NCI-H226 (cell line): ENCODE measurements around the gene PRKAG2.

Experiments used
- DNase-seq: peaks from one replicate; pipeline ENCODE4 v3.0.0-alpha.2; 2015

Gene PRKAG2

DNA sequence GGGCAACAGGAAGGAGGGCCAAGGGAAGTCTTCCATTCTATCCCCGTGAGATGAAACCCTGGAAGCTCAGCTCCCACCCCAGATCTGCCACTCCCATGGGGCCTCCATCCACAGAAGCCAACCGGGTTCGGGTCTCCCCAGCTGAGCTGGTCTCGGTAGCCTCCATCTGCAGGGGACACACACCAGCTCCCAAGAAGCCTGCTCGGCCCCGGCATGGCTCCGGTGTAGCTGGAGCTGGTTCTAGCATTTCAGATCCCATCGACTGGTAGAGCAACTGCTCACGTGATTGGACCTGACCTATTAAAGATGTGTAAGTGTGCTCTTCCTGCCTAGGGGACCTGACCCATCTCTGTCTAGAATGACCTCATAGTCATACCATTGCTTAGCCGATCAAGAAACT, 138.0 kb downstream of the PRKAG2 start:
- no peak for DNase-seq

DNA sequence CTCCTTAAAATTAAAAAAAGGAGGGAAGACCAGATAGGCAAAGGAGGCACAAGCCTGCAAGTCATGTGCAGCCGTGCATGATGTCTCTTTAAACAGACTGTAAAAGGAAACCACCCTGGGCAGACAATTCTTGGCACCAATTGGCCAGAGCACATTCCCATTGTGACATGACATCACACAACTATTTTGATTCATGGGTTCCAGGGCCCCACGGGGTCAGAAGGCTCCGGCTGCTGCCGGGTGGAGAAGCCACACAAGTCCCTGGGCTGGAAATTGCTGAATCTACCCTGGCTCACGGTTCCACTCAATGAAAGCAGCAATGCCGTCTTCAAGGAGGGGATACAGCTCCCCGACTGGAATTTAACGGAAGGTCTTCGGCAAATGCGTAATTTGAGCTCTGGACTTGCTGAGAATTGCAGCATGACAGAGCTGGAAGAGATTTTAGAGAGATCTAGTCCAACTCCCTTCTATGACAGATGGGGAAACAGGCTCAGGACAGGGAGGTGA, 140.5 kb downstream of the PRKAG2 start:
- peak; percentile 79 for DNase-seq

DNA sequence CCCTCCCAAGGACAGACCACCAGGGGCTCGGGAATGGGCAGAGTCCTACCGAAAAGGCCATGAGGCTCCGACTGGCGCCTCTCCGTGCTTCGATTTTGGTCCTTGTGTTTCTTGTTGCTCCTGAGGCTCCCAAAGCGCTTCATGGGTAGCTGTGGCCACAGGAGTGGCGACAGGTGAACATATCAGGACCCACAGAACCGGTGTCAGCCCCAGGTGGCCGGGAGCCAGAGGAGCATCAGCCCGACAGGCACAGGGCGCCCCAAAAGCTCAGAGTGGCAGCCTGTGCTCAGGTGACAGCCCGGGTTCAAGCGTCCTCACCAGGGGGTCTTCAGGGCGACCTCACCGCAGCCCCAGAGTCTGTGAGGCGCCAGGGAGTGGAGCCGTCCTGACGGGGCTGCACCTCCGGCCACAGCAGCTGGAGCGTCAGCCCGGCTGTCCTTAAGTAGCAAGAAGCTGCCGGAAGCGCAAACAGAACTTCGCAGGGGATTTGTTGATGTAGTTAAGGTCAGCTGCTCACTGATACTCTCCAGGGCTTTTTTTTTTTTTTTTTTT, 141.0 kb downstream of the PRKAG2 start:
- no peak for DNase-seq

DNA sequence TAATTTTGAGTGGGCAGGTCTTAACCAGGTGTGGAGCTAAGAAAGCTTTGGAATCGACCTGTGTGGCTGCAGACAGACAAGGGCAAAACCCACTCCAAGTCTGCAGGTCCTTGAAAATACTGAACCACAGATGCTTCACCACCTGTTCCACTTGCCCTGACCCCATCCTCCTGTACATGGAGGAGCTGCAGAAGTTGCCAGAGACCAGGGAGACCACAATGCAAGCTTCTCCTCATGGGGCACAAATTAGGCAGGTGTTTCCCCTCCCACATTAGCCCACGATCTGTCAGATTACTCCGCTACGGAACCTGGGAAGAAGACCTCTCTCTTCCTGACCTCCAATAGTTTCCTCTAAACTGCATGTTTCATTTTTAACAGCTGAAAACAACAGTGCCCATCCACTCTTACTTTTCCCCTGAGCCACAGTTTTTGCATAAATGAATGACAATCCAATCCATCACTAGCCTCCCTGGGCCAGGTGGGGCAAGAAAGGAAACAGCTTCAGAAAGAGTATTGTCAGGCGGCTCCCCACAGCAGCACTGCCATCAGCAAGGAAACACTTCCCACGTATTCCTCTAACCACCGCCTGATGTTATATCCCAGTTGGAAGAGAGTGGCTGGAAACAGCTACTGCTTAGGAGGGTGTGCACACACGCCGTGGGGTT, 141.6 kb downstream of the PRKAG2 start:
- no peak for DNase-seq

DNA sequence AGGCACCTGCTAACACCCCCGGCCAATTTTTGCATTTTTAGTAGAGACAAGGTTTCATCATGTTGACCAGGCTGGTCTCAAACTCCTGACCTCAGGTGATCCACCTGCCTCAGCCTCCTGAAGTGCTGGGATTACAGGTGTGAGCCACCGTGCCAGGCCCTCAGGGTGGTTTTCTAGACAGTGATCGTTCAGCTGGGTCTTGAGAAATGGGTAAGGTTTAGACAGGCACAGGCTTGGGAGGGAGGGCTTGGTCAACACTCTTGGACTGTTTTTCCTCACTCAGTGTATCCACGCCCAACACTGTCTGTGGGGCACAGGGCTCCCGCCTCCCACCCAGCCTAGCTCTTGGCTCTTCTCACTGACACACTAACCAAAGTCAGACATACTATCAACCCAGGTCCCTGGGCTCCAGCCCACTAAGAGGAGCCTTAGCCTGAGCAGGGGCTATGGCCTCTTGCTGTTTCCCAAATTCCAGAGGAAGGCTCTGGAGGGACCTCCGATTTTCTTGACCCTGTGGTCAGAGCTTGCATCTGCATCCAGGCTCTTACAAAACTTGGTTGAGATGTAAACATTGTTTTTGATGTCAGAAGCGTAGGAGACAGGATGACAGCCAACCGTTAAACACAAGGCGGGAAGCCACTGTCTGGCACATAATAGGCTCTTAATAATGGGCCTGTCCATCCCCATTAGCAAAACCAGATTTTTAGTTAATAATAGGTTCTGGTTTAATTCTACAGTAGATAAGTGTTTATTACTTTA, 143.9 kb downstream of the PRKAG2 start:
- DNase-seq = no peak

GRCh38 chr7:151732292-151732691, 144.6 kb downstream of the PRKAG2 start:
- no peak for DNase-seq

DNA sequence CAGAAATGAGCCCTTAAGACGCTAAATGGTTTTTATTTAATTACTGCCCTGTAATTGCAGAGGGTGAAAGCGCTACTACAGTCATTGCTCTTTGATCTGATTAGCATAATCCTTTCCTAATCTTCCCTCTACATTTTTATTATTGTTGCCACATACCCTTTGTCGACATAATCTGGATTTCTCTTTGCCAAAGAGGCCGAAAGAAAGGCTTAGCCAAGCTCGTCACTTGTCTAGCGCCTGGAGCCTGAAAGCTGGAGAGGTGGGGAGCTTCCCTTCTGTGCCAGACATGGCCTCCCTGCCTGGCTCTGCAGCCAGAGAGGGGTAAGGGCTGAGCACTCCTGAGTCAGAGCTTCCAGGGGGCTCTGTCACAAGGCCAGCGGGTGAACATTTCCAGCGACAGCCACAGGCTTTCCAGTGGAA, 145.9 kb downstream of the PRKAG2 start:
- no peak for DNase-seq

- no peak for DNase-seq
Measured at GRCh38 chr7:151730591-151730990, 146.3 kb downstream of the PRKAG2 start.

DNA sequence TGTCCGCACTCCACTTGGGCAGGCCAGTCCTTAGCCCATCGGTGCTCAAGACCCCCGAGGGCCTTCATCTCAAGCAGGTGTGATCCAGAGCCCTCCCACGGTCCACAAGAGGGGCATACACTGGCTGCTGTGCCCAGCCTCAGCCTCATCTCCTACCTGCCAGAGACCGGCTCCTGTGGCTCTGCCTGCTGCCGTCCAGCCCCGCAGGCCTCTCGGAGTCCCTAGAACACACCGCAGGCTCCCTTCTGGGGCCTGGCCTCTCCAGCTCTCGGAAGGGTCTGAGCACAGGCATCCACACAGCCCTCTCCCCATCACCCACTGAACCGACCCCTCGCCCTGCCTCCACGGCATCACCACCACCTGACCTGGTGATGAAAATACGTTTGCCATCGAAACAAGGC, 147.4 kb downstream of the PRKAG2 start:
- no peak for DNase-seq

- DNase-seq = no peak
Measured at GRCh38 chr7:151728746-151729145, 148.2 kb downstream of the PRKAG2 start.

DNA sequence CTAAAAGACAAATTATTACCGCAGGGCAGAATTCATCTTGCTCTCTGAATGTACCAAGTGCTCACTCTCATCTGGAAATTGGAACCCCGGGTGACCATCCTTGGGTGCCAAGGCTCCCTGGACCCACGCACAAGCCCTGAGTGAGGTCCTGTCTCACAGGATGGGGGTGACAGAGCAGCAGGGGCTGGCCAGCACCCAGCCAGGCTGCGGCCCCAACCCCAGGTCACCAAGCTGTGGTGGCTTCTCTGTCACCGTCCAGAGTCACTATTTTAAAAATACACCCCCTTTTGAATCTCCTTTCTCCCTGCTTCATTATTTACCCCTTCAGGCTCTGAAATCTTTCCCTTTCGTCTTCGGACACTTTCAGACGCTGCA, 148.6 kb downstream of the PRKAG2 start:
- DNase-seq = no peak

GRCh38 chr7:151727579-151728285, 149.2 kb downstream of the PRKAG2 start:
- peak; percentile 99 for DNase-seq

- no peak for DNase-seq
Measured at GRCh38 chr7:151726652-151727578, 150.0 kb downstream of the PRKAG2 start.

- DNase-seq = no peak
Measured at GRCh38 chr7:151725844-151726651, 150.9 kb downstream of the PRKAG2 start.

- no peak for DNase-seq
Measured at GRCh38 chr7:151724920-151725584, 151.9 kb downstream of the PRKAG2 start.

DNA sequence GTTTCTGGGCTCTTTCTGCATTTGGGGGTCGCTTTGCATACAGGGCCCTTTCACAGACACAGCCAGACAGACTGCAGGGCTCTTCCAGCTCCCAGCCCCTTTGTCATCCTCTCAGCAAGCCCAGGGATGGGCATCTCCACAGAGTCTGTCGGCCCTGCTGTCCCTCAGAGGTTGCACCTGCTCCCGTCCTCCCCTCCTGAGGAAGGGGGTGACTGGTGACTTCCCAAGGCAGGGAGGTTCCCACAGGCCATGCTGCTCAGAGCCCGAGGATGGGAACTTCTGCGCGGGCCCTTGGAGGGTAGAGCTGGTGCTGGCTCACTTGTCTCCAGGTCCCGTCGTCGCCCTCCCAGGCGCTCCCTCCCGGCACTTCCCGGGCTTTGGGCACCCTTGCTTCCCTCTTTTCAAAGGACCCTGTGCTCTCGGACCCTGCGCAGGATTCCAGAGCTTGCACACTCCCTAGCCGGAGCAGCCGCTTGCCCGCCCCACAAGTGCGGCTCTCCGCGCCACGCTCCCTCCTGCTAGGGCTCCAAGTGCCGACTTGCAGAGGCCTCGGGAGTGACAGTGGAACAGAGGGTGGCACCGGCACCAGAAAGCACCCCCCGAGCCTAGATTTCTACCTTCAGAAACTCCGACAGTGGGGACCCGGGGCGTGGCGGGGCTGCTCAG, 152.5 kb downstream of the PRKAG2 start:
- no peak for DNase-seq

DNA sequence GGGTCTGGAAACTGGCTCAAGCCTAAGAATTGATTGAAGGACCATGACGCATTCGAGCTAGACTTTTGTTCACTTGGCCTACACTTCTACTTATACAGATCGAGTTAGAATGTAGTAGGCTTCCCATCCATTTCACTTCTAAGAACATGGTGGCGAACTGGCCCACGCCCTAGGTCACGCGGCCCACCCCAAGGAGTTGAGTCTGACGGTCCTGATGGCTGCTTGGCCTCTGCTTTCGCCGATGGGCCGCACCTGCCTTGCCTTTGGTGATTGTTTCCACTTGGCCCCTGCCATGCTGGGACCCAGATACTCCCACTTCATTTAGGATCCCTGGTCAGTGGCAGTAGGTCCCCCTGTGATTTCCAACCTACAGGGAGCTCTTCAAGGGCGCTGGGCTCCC, 153.6 kb downstream of the PRKAG2 start:
- no peak for DNase-seq

- no peak for DNase-seq
Measured at GRCh38 chr7:151722533-151722932, 154.4 kb downstream of the PRKAG2 start.

DNA sequence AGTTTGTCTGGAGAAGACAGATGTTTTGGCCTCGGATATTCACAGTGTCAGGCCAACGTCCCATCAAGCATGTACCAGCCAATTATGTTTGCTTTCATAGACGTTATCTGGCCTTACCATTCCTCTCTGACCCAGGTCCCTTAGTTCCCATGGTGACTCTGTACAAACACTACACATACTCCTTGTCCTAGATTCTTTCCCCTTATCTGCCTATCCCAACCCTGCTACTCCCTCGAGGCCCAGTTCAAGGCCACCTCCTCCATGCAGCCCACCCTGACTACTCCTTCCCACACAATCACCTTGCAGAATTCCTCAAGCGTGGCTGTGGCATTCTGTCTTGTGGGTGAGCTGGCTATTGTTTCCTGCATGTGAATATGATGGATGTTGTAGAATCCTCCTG, 155.2 kb downstream of the PRKAG2 start:
- no peak for DNase-seq

GRCh38 chr7:151721236-151721635, 155.7 kb downstream of the PRKAG2 start:
- no peak for DNase-seq
